A204.1 (cell line): ENCODE results near the gene LIPC.

Source experiments
- FAIRE-seq: peaks from 2 replicates; lab custom pipeline; 2012; peaks lifted over from hg19 to GRCh38; lab: Jason Lieb, UNC

The LIPC gene

GRCh38 chr15:58538225-58538727 lies 106.5 kb downstream of the LIPC start:
- FAIRE-seq: no peak

GRCh38 chr15:58538901-58539300 lies 107.1 kb downstream of the LIPC start:
- no peak for FAIRE-seq

DNA sequence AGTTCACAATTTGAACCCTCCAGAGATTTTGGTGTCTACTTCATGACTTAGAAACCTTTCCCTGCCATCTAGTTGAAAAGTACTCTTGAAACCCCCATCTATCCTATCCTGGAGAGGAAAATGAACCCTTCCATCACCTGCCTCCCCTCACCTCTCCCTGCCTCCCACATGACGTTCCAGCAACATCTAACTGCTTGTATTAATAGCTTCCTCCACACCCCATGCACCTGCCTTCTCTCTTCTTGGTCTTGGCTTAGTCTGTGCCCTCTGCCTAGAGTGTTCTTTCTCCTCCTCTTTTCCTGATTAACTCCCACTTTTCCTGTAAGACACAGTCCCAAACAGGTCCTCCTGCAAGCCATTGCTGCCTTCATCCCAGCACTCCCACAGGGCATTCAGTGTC lies 107.8 kb downstream of the LIPC start:
- no peak for FAIRE-seq

- no peak for FAIRE-seq
These were observed 109.8 kb downstream of the LIPC start for GRCh38 chr15:58541410-58542087.

DNA sequence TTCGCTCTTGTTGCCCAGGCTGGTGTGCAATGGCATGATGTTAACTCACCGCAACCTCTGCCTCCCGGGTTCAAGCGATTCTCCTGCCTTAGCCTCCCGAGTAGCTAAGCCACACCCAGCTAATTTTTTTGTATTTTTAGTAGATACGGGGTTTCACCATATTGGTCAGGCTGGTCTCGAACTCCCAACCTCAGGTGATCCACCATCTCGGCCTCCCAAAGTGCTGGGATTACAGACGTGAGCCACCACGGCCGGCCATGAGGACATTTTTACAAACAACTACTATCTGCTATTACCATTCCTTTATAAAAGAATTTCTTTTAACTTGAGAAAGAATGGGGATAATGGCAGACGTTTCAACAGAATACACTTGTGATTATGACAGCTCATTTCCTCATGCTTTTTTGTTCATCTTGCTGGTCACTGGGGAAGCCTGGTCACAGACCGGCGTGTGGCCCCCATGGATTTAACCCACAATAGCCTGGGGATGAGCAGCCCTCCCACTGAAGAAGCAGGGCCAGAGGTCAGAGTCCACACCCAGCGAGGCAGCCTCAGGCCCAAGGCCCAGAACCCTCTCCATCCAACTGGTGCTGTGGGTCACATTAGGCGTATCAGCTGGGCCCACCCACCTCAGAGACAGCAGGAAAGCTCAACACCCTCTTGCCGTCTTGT lies 112.0 kb downstream of the LIPC start:
- no peak for FAIRE-seq

DNA sequence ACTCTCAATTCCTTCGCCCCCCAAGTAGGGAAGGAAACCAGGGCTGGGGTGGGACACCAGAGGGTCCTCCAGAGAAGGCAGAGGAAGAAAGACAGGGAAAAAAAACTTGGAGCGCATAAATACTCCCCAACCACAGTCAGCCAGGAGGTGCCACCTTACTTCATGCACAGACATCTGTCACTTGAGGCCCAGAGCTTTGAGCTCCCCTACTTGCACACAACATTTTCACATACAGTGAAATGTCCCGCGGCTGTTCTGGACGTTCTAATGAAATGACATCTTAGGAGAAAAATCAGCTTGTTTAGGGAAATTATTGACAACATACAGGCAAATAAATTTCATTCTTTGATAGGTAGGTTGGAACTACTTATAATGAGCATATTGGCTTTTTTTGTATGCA lies 113.0 kb downstream of the LIPC start:
- no peak for FAIRE-seq

DNA sequence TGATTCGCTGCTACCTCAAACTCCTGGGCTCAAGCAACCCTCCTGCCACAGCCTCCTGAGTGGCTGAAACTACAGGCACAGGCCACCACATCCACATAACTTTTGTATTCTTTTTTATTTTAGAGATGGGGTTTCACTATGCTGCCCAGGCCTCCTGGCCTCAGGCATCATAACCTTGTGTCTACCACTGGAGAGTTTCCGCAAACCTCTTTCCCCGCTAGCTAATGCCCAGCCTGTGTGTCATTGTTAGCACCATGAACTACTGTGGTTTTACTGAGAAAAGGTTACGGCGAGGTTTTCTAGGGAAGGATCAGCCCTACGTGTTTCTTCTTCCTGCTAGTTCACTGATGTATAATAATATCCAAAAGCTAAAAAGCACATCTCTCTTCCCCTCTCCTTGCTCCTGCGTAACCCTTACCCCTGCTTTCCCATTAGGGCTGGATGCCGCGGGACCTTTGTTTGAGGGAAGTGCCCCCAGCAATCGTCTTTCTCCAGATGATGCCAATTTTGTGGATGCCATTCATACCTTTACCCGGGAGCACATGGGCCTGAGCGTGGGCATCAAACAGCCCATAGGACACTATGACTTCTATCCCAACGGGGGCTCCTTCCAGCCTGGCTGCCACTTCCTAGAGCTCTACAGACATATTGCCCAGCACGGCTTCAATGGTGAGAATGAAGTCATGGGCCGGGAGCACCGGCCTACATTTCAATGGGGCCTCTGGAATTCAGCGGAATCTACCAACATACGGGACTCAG lies 113.7 kb downstream of the LIPC start:
- FAIRE-seq: no peak

DNA sequence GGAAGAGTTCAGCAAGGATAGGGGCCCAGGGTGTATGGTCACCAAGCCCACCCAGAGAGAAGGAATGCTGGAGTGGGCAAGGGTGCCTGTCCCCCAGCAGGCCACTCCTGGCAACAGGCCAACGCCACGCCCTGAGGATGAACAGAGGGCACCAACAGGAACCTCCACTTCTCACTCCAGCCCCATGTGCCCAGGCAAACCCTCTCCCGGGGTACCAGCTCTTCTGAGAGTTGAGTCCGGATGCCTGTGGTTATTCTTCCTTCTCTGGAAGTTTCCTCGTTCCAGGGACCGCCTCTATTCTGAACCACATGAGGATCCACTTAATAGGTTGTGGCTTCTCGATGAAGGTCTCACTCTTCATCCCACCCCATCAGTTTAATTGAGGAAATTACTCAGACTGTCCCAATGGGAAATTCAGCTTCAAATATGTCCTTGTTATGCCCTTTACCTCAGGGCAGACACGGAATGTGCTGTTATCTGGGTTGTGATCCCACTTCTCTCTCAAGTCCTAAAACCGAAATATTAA lies 114.3 kb downstream of the LIPC start:
- no peak for FAIRE-seq

DNA sequence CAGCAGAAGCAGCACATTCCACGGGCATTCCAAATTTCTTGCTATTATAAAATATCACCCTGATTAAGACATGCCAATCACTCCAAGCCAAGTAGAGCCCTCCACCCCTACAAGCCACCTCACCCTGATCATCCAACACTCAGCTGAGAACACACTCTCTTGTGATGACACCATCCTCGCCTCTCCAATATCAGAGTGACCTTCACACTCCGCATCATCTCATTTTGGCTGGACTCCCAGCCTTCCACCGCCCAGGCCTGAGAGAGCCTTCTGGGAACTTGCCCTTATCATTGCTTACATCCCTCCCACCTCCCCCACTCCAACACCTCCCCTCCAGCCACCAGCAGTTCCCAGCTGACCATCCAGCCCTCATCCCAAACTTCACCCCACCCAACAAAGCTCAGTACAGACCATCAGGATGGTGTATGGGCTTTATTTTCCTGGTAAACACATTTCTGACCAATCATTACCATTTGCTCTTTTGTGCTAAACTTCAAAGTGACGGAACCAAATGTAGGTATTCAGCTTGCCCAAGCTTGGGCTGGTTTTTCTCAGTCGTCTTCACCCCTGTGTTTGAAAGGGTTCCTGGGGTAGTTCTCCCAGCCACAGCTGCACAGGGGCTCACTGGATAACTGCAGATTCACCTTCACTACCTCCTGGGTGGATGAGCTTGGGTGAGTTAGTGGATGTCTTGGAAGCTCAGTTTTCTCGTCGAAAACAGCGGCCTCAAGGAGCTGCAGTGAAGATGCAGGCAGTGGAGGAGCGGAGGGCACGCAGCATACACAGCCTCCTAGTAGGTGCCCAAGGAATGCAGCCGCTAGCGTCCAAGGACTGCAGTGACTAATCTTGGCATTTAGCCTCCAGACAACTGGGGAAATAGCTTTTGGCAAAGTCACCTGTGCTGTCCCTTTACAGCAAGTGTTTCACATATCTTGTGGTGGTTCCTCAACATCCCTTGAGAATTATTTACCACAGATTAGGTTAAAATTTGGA lies 115.1 kb downstream of the LIPC start:
- no peak for FAIRE-seq

DNA sequence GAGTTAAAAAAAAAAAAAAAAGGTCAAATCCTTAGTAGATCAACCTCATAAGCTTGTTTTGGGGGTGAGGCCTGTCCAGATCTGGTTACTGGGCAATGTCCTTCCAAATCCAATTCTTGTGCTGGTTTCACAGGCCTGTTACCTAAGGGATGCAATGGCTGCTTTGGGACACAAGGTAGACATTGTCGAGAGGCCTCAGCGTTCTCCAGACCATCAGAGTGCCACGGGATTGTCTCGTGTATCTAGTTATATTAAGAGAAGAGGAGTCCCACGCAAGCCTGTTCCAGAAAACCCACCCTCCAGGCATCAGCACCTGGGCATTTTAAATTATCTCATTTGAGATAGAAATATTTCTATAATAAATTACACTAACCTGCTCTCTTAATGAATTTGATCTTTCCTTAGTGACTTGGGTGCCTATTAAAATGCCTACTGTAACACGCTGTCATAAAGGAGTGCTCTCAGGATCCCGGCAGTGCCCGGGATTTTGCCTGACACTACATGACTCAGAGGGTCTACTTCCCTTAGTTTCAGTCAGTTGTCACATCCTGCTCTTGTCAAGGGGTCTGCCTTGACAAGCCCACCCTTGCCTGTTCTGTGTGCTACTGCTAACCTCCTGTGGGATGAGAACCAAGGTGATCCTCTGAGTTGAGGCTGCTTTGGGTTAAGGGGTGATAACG lies 116.0 kb downstream of the LIPC start:
- FAIRE-seq: no peak

GRCh38 chr15:58548308-58549012 lies 116.7 kb downstream of the LIPC start:
- no peak for FAIRE-seq

- FAIRE-seq: no peak
These were observed 117.4 kb downstream of the LIPC start for GRCh38 chr15:58549013-58549784.

GRCh38 chr15:58549785-58550074 lies 117.9 kb downstream of the LIPC start:
- no peak for FAIRE-seq

DNA sequence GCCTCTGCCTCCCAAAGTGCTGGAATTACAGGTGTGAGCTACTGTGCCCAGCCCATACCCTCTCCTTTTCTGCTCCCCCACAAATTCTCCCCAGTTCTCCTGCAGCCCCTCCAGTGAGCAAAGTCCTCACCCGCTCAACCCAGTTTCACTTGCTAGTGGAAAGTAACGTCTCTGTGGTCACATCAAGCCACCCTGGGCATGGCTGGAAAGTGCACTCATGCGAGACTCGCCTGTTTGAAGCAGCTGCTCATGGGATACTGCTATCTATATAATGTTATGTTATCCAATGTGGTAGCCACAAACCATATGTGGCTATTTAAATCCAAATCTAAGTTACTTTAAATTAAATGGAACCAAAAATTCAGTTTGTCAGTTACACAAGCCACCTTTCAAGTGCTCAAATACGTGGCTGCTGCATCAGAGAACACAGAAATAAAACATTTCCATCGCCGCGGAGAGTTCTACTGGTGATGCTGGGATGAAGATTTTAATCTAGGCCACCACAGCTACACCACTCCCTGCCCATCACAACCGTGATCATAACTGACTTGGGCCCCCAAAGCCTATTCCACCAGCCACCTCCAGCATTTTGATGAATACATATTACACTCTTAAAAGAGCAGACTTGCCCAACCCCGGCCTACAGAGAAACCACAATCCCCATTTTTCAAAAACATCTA lies 119.4 kb downstream of the LIPC start:
- FAIRE-seq: no peak

DNA sequence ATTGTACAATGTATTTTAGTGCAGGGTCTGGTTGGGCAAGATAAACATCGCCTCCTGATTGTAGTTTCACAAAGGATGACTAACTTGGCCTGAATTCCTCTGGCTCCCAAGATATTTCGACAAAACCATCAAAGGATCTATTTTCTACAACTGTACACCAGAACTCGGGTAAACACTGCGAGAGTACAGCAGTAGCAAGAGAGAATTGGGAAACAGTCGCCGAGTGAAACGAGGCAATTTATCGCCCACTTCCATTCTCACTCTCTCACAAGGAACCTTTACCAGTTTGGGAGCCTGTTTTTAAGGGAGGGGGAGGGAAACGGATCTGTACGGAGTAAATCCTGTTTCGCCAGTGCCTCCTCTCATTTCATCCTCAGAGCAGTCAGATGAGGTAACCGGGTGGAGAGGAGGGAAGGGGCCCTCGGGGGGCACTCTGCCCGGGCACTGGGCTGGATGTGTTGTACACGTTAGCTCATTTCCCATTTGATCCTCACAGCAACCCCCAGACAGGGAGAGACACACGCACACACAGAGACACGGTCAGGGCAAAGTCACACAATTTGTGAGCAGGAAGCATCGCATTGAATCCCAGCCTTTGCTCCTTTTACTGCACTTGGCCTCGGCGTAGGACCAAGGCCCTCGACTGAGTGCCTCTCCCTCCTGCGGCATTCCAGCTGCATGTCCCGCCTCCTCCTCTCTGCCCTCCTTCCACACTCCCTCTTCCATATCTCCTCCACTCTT lies 120.1 kb downstream of the LIPC start:
- no peak for FAIRE-seq

GRCh38 chr15:58552505-58553364 lies 120.9 kb downstream of the LIPC start:
- FAIRE-seq: no peak

DNA sequence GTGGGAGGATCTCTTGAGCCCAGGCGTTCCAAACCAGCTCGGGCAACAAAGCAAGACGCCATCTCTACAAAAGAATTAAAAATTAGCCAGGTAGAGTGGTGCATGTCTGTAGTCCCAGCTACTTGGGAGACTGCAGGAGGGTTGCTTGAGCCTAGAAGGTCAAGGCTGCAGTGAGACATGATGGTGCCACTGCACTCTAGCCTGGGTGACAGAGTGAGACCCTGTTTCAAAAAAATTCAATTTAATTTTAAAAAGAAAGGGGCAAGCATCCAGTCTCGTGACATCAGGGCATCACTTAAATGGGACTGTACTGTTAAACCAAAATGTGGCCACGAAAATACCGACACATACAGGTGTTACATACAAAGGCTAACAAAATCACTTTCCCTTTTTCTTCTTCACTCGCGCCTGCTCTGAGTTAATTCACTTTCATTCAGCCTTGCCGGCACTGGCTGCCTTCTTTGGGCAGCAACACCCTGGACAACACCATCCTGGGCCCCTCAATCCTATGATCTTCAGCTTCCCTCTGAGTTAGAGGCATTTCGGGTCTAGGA lies 121.7 kb downstream of the LIPC start:
- no peak for FAIRE-seq
